Spleen (tissue), 11 donors: ENCODE results near the gene MRPL50. TPM values are rescaled to one million over a fixed set of nuclear protein-coding genes. Genes with fewer than 3 reads are reported as not detected.

Experiments
- DNase-seq: peaks from one replicate; pipeline ENCODE4 v3.0.0-alpha.2; 2020
- H3K27ac ChIP-seq, 8 donors: fragments of 200-600 bp; sonication (generic) in 7 of 8; 1 replicate in 4 of 8; 2 replicates in 4 of 8; pipeline versions ENCODE4 v1.5.0 to v1.8.0; 2016 to 2021; ENCODE audit warnings: inconsistent platforms in 4 of 8, mild to moderate bottlenecking in 4 of 8, moderate library complexity in 1 of 8
- H3K27me3 ChIP-seq, 7 donors: fragments of 200-600 bp; sonication (generic) in 6 of 7; replicated peaks in 1 of 7; 1 replicate in 4 of 7; 2 replicates in 3 of 7; pipeline versions ENCODE4 v1.5.0 to v1.8.0; 2016 to 2021; ENCODE audit warnings: inconsistent platforms in 3 of 7, mild to moderate bottlenecking in 1 of 7
- H3K36me3 ChIP-seq, 6 donors: fragments of 200-600 bp; sonication (generic) in 5 of 6; 1 replicate in 4 of 6; 2 replicates in 2 of 6; pipeline versions ENCODE4 v1.5.0 to v1.8.0; 2016 to 2021; ENCODE audit warnings: inconsistent platforms in 2 of 6
- H3K4me1 ChIP-seq, 6 donors: fragments of 200-600 bp; sonication (generic) in 5 of 6; 1 replicate in 3 of 6; 2 replicates in 3 of 6; pipeline versions ENCODE4 v1.5.0 to v1.8.0; 2016 to 2021; ENCODE audit warnings: inconsistent platforms in 3 of 6
- H3K4me3 ChIP-seq, 8 donors: fragments of 200-600 bp; sonication (generic) in 7 of 8; 1 replicate in 4 of 8; 2 replicates in 4 of 8; pipeline versions ENCODE4 v1.5.0 to v1.8.0; 2016 to 2021; ENCODE audit warnings: inconsistent platforms in 4 of 8, mild to moderate bottlenecking in 4 of 8, moderate library complexity in 2 of 8
- H3K9me3 ChIP-seq, 8 donors: fragments of 200-600 bp; sonication (generic) in 7 of 8; 1 replicate in 4 of 8; 2 replicates in 4 of 8; pipeline versions ENCODE4 v1.5.0 to v1.8.0; 2016 to 2021; ENCODE audit warnings: inconsistent platforms in 4 of 8
- CTCF ChIP-seq, 11 experiments: fragments of 200-600 bp in 7 of 11; fragments of 450-650 bp in 4 of 11; sonication (generic) in 4 of 11; IDR thresholded peaks in 8 of 11; conservative IDR thresholded peaks in 3 of 11; 1 replicate in 7 of 11; 2 replicates in 4 of 11; pipeline versions ENCODE4 v1.4.0 to v1.8.0; 2016 to 2021; ENCODE audit warnings: antibody characterized with exemption in 11 of 11, inconsistent platforms in 4 of 11, mild to moderate bottlenecking in 1 of 11
- POLR2A ChIP-seq, 3 donors: fragments of 450-650 bp; IDR thresholded peaks; one replicate each; pipeline ENCODE4 v1.5.1; 2017; ENCODE audit warnings: antibody characterized with exemption in 3 of 3, mild to moderate bottlenecking in 1 of 3
- POLR2AphosphoS5 ChIP-seq, 3 donors: sonication (generic); formaldehyde crosslinking; IDR thresholded peaks; one replicate each; pipeline ENCODE4 v1.5.1; 2017; ENCODE audit warnings: antibody characterized with exemption in 3 of 3
- WGBS, 5 donors: extraction: QIAGEN DNeasy Blood & Tissue Kit in 3 of 5; methylation state at CpG; one replicate each; pipeline versions ENCODE4 v1.1.5 to v1.1.7; 2013 to 2018; 5-methylcytosine and 5-hydroxymethylcytosine counted together
- intact Hi-C: fragments of 100-400 bp; cut with DNase I; formaldehyde crosslinking; loops from one replicate; pipeline ENCODE4 v1.15.0; 2023; ENCODE audit warnings: low total_unique reads
- polyA plus RNA-seq, 3 donors: library from polyadenylated mRNA; stranded (reverse); fragments of 200-250 nt; gene quantifications; one replicate each; pipeline ENCODE4 v1.2.1, GENCODE V29; 2013
- total RNA-seq, 7 donors: library from RNA; depleted of rRNA in 3 of 7; stranded (reverse); fragments of >200 nt in 3 of 7; fragmentation: NEBNext Ultra II Directional in 4 of 7; extraction: Animal tissue kit (Norgen Biotek cat#: 25700) in 4 of 7; gene quantifications; one replicate each; pipeline versions ENCODE4 v1.1.0 to v1.2.1, GENCODE V29; 2016 to 2021
- donor health status: healthy with polysubstance abuse.
- donor health status: DM: no; HTN: no; CAD: no; lungs with moderate emphysema.
- donor health status: DM: no; HTN: no; CAD: no.
- donor health status: Bipolar disorder and iron deficiency.
- donor health status: healthy.
- donor health status: DM: no; HTN: no; CAD: no.
- donor health status: DM: yes; HTN: yes; CAD: no.

The MRPL50 gene
- total and polyA plus RNA-seq, 10 donors = 7.8 to 15.5 (median 11.2) TPM

GRCh38 chr9:101433229-101433628 is 34.8 kb upstream of the MRPL50 start:
- Histone ChIP-seq H3K27ac (no peak overlapping the region), H3K9me3 (no peaks in the 10 kb centered on the region), H3K4me1 (no peaks in the 10 kb centered on the region), H3K36me3 (no peaks in the 10 kb centered on the region), H3K4me3 (no peak overlapping the region), H3K27me3 (no peaks in the 10 kb centered on the region)
- DNase-seq = no peak
- TF ChIP-seq CTCF (IDR thresholded peaks at IDR 0.05 in 8 of 11, conservative IDR thresholded peaks at IDR 0.05 in 3 of 11) = no peak
- WGBS, 5 donors = 81 to 87% (median 83%) methylated on average over 3 of the region's 3 CpGs
- intact Hi-C loops = no loop called here

- intact Hi-C loops = no loop called here
- no peaks in the 10 kb centered on the region for H3K9me3 ChIP-seq
- 67 to 88% (median 85%) methylated on average over 1 of the region's 1 CpG for WGBS, 5 donors
Measured at GRCh38 chr9:101432740-101433139, 34.3 kb upstream of the MRPL50 start.

GRCh38 chr9:101432171-101432570 is 33.8 kb upstream of the MRPL50 start:
- TF ChIP-seq CTCF (IDR thresholded peaks at IDR 0.05 in 8 of 11, conservative IDR thresholded peaks at IDR 0.05 in 3 of 11) = no peak
- no peak for TF ChIP-seq POLR2A (IDR thresholded peaks at IDR 0.05)
- TF ChIP-seq POLR2AphosphoS5 (IDR thresholded peaks at IDR 0.05) = no peak
- intact Hi-C loops = no loop called here
- no peak for DNase-seq
- Histone ChIP-seq H3K27ac (no peak overlapping the region), H3K9me3 (no peaks in the 10 kb centered on the region), H3K36me3 (no peaks in the 10 kb centered on the region), H3K4me1 (no peaks in the 10 kb centered on the region), H3K27me3 (no peaks in the 10 kb centered on the region), H3K4me3 (no peak overlapping the region)

More at GRCh38 chr9:101432740-101433139, 34.3 kb upstream of the MRPL50 start:
- TF ChIP-seq POLR2A (IDR thresholded peaks at IDR 0.05) (no peak), CTCF (IDR thresholded peaks at IDR 0.05 in 8 of 11, conservative IDR thresholded peaks at IDR 0.05 in 3 of 11) (no peak), POLR2AphosphoS5 (IDR thresholded peaks at IDR 0.05) (no peak)
- H3K4me1 ChIP-seq = no peaks in the 10 kb centered on the region
- H3K4me3 ChIP-seq = no peak overlapping the region
- no peak overlapping the region for H3K27ac ChIP-seq
- H3K36me3 ChIP-seq = no peaks in the 10 kb centered on the region
- DNase-seq = no peak
- H3K27me3 ChIP-seq = no peaks in the 10 kb centered on the region

GRCh38 chr9:101429736-101430135 is 31.3 kb upstream of the MRPL50 start:
- WGBS, 5 donors = 89 to 97% (median 91%) methylated on average over 7 of the region's 7 CpGs
- intact Hi-C loops = no loop called here

More at GRCh38 chr9:101429736-101430135, 31.3 kb upstream of the MRPL50 start:
- H3K27ac ChIP-seq = no peak overlapping the region
- TF ChIP-seq POLR2AphosphoS5 (IDR thresholded peaks at IDR 0.05) (no peak), CTCF (IDR thresholded peaks at IDR 0.05 in 8 of 11, conservative IDR thresholded peaks at IDR 0.05 in 3 of 11) (no peak), POLR2A (IDR thresholded peaks at IDR 0.05) (no peak)
- no peaks in the 10 kb centered on the region for H3K4me1 ChIP-seq
- no peak overlapping the region for H3K4me3 ChIP-seq
- no peaks in the 10 kb centered on the region for H3K27me3 ChIP-seq
- no peaks in the 10 kb centered on the region for H3K36me3 ChIP-seq
- DNase-seq = no peak
- no peaks in the 10 kb centered on the region for H3K9me3 ChIP-seq
